Natural killer cell (primary cell): ENCODE results near the gene OR52E1. TPM values are rescaled to one million over a fixed set of nuclear protein-coding genes. Genes with fewer than 3 reads are reported as not detected.

ENCODE experiments used
- ATAC-seq, 3 donors: fragments of 150-1000 bp in 2 of 3; fragments of 200-7000 bp in 1 of 3; cut with Tn5 transposase; 1 replicate in 1 of 3; 2 replicates in 2 of 3; pipeline ENCODE4 v1.10.0; 2021; ENCODE audit warnings: mild to moderate bottlenecking in 2 of 3, moderate library complexity in 2 of 3
- DNase-seq, 2 donors: peaks; one replicate each; pipeline versions ENCODE4 v3.0.0 to v3.0.0-alpha.2; 2013 to 2021; ENCODE audit warnings: mixed read lengths in 1 of 2
- H3K27ac ChIP-seq: one replicate; pipeline ENCODE4 v1.5.1; 2013; ENCODE audit warnings: mild to moderate bottlenecking, low read length
- H3K27me3 ChIP-seq: one replicate; pipeline ENCODE4 v1.6.1; 2013; ENCODE audit warnings: low read length; ENCODE audit not compliant: control insufficient read depth, insufficient read depth
- H3K36me3 ChIP-seq: one replicate; pipeline ENCODE4 v1.6.1; 2013; ENCODE audit warnings: low read length; ENCODE audit not compliant: control insufficient read depth, insufficient read depth
- H3K4me1 ChIP-seq: one replicate; pipeline ENCODE4 v1.6.1; 2013; ENCODE audit warnings: low read length; ENCODE audit not compliant: control insufficient read depth, insufficient read depth
- H3K4me3 ChIP-seq: one replicate; pipeline ENCODE4 v1.5.1; 2013; ENCODE audit warnings: low read length
- H3K9me3 ChIP-seq: one replicate; pipeline ENCODE4 v1.6.1; 2013; ENCODE audit warnings: low read length; ENCODE audit not compliant: control insufficient read depth, insufficient read depth
- H3K27ac Mint-ChIP-seq, 2 donors: one replicate each; pipeline ENCODE4 v1.8.0; 2022; ENCODE audit warnings: mild to moderate bottlenecking in 2 of 2, mixed read lengths in 2 of 2, moderate library complexity in 1 of 2
- H3K27me3 Mint-ChIP-seq, 2 donors: one replicate each; pipeline ENCODE4 v1.8.0; 2022; ENCODE audit warnings: low read depth in 2 of 2, mixed read lengths in 2 of 2
- H3K36me3 Mint-ChIP-seq: one replicate; pipeline ENCODE4 v1.8.0; 2022; ENCODE audit warnings: mixed read lengths
- H3K4me1 Mint-ChIP-seq, 2 donors: one replicate each; pipeline ENCODE4 v1.8.0; 2022; ENCODE audit warnings: mixed read lengths in 2 of 2
- H3K4me3 Mint-ChIP-seq: one replicate; pipeline ENCODE4 v1.8.0; 2022; ENCODE audit warnings: mild to moderate bottlenecking, moderate library complexity, mixed read lengths
- H3K9me3 Mint-ChIP-seq, 2 donors: one replicate each; pipeline ENCODE4 v1.8.0; 2022; ENCODE audit warnings: mixed read lengths in 2 of 2
- WGBS: methylation state at CpG from one replicate; pipeline ENCODE4 v1.1.7; 2013; ENCODE audit warnings: missing lambda C conversion rate; ENCODE audit not compliant: insufficient coverage; 5-methylcytosine and 5-hydroxymethylcytosine counted together
- intact Hi-C: fragments of 100-400 bp; cut with micrococcal nuclease; formaldehyde crosslinking; loops from one replicate; pipeline ENCODE4 v1.14.2; 2022
- total RNA-seq, 4 donors: library from RNA; stranded (reverse); fragments of 120-200 nt in 1 of 4; gene quantifications; one replicate each; pipeline versions ENCODE4 v1.2.3 to v1.2.4, GENCODE V29; 2013 to 2022
- TF ChIP-seq, protein P1 (sequence below): fragments of 200-600 bp; IDR thresholded peaks from one replicate; pipeline ENCODE4 v1.8.0; 2022; ENCODE audit warnings: antibody characterized with exemption

The OR52E1 gene
- total RNA-seq, 3 donors from 2014 or later (not counting 1 experiment from before 2014, with no cell fraction given) = not detected

DNA sequence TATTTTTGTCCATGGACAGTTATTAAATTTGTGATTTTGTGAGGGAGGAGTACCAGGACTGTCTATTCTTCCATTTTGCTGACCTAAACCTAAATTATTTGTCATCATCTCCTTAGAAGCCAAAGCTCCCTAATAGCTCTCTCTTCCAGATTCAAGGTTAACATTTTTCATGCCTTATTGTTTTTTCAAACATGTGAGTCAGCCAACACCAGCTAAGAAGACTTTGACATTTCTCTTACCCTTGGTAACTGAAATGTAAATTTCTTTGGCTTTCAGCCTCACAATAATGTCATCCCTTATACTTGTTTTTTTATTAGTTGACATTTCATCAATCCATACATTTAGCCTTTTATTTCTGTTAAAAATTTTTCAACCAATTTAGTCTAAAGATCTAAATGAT, 19.2 kb downstream of the OR52E1 start:
- intact Hi-C loops = no loop called here

DNA sequence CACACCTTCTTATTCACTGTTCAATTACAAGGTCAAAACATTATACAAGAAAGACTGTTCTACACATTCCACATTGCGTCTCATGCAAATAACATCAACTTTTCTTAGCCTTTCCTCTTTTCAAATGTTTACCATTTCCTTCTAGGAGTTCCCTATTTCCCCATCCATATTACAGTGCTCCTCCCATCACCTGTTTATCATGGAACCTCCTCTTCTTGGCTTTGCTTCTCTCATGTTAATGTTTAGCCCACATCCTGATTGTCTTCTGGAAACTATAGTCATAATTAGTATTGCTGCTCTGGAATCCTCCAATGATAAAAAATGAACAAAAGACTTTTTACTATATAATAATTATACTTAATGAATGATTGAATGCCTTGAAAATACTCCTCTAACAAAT, 21.3 kb downstream of the OR52E1 start:
- Mint-ChIP-seq H3K9me3 (peaks cover 0 to 2% of the 10 kb centered on the region in 2 donors), H3K4me1 (no peaks in the 10 kb centered on the region), H3K27ac (no peak overlapping the region), H3K4me3 (no peak overlapping the region), H3K36me3 (no peaks in the 10 kb centered on the region), H3K27me3 (peaks cover 2 to 10% of the 10 kb centered on the region in 2 donors)
- Histone ChIP-seq H3K4me3 (no peak overlapping the region), H3K27me3 (no peaks in the 10 kb centered on the region), H3K27ac (no peak overlapping the region), H3K4me1 (no peaks in the 10 kb centered on the region), H3K9me3 (no peaks in the 10 kb centered on the region), H3K36me3 (no peaks in the 10 kb centered on the region)
- WGBS = 97% methylated on average over 1 of the region's 1 CpG
- intact Hi-C loops = no loop called here
- DNase-seq (no peak), ATAC-seq (no peak)
- TF ChIP-seq, protein P1, sequence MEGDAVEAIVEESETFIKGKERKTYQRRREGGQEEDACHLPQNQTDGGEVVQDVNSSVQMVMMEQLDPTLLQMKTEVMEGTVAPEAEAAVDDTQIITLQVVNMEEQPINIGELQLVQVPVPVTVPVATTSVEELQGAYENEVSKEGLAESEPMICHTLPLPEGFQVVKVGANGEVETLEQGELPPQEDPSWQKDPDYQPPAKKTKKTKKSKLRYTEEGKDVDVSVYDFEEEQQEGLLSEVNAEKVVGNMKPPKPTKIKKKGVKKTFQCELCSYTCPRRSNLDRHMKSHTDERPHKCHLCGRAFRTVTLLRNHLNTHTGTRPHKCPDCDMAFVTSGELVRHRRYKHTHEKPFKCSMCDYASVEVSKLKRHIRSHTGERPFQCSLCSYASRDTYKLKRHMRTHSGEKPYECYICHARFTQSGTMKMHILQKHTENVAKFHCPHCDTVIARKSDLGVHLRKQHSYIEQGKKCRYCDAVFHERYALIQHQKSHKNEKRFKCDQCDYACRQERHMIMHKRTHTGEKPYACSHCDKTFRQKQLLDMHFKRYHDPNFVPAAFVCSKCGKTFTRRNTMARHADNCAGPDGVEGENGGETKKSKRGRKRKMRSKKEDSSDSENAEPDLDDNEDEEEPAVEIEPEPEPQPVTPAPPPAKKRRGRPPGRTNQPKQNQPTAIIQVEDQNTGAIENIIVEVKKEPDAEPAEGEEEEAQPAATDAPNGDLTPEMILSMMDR = no peak

More for the DNA sequence above, 19.2 kb downstream of the OR52E1 start:
- no peaks in the 10 kb centered on the region for H3K4me1 Mint-ChIP-seq
- no peak overlapping the region for H3K4me3 Mint-ChIP-seq
- H3K27ac Mint-ChIP-seq = no peak overlapping the region
- H3K9me3 ChIP-seq = no peaks in the 10 kb centered on the region
- H3K4me3 ChIP-seq = no peak overlapping the region
- peaks cover 0 to 2% of the 10 kb centered on the region in 2 donors for H3K9me3 Mint-ChIP-seq
- H3K27ac ChIP-seq = no peak overlapping the region
- H3K4me1 ChIP-seq = no peaks in the 10 kb centered on the region
- TF ChIP-seq, protein P1 = no peak
- no peaks in the 10 kb centered on the region for H3K36me3 Mint-ChIP-seq
- ATAC-seq (no peak), DNase-seq (no peak)
- H3K27me3 ChIP-seq = no peaks in the 10 kb centered on the region
- H3K36me3 ChIP-seq = no peaks in the 10 kb centered on the region
- peaks cover 2 to 10% of the 10 kb centered on the region in 2 donors for H3K27me3 Mint-ChIP-seq

DNA sequence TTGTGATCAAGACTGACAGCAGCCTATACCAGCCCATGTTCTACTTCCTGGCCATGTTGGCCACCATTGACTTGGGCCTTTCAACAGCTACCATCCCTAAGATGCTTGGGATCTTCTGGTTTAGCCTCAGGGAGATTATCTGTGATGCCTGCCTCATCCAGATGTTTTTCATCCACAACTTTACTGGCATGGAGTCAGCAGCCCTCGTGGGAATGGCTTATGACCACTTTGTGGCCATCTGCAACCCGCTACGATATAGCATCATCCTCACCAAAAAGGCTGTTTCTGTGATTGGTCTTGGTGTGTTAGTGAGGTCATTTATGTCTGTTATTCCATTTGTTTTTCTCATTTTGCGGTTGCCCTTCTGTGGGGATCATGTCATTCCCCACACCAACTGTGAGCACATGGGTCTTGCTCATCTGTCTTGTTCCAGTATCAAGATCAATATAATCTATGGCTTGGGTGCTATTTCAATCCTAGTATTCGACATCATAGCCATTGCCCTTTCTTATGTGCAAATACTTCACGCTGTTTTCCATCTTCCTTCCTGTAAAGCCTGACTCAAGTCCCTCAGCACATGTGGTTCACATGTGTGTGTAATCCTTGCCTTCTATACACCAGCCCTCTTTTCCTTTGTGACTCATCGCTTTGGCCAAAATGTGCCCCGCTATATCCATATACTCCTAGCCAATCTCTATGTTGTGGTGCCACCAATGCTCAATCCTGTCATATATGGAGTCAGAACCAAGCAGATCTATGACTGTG, 23.6 kb downstream of the OR52E1 start:
- intact Hi-C loops = no loop called here
- Mint-ChIP-seq H3K27me3 (peaks cover 2 to 10% of the 10 kb centered on the region in 2 donors), H3K36me3 (no peaks in the 10 kb centered on the region), H3K9me3 (peaks cover 0 to 2% of the 10 kb centered on the region in 2 donors), H3K4me1 (no peaks in the 10 kb centered on the region), H3K27ac (no peak overlapping the region), H3K4me3 (no peak overlapping the region)
- Histone ChIP-seq H3K4me3 (no peak overlapping the region), H3K9me3 (no peaks in the 10 kb centered on the region), H3K36me3 (no peaks in the 10 kb centered on the region), H3K27me3 (no peaks in the 10 kb centered on the region), H3K4me1 (no peaks in the 10 kb centered on the region), H3K27ac (no peak overlapping the region)
- WGBS = 89% methylated on average over 6 of the region's 8 CpGs
- DNase-seq = no peak
- no peak for ATAC-seq
- TF ChIP-seq, protein P1 = no peak

DNA sequence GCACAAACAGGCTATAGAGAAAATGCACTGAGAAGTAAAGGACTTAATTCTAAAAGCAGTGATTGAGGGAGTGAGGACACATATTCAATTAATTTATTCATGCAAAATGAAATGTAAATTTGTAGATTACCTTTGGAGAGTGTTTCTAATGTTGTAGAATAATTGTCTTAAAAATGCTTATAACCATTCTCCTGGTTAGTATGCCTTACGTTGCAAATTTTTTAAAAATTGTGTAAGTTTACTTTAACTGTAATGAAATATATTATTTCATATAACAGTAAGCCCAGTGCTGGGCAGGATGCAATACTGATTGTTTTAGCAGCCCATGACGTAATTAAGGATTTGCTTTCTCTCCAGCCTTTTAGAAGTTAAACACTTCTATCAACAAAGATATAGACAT, 26.6 kb downstream of the OR52E1 start:
- WGBS = 83% methylated on average over 1 of the region's 2 CpGs
- no peak overlapping the region for H3K4me3 Mint-ChIP-seq
- intact Hi-C loops = no loop called here
- H3K27ac Mint-ChIP-seq = no peak overlapping the region
- H3K36me3 Mint-ChIP-seq = no peaks in the 10 kb centered on the region
- H3K4me1 Mint-ChIP-seq = no peaks in the 10 kb centered on the region
- H3K27me3 Mint-ChIP-seq = no peaks in the 10 kb centered on the region
- Histone ChIP-seq H3K36me3 (no peaks in the 10 kb centered on the region), H3K27ac (no peak overlapping the region), H3K9me3 (no peaks in the 10 kb centered on the region), H3K27me3 (no peaks in the 10 kb centered on the region), H3K4me3 (no peak overlapping the region), H3K4me1 (no peaks in the 10 kb centered on the region)
- DNase-seq (no peak), ATAC-seq (no peak)
- peaks cover 0 to 2% of the 10 kb centered on the region in 2 donors for H3K9me3 Mint-ChIP-seq
- TF ChIP-seq, protein P1 = no peak
